HFF-Myc (cell line): ENCODE measurements around the gene AKNA.

Experiments
- DNase-seq: peaks from one replicate; pipeline ENCODE4 v3.0.0-alpha.2; 2011; ENCODE audit warnings: low read depth; ENCODE audit errors: extremely low read depth
- H3K4me3 ChIP-seq: replicated peaks from 2 replicates; pipeline ENCODE4 v1.5.1; 2011; ENCODE audit warnings: low read depth, mild to moderate bottlenecking, control low read depth, low read length
- TF ChIP-seq, protein P1 (sequence below): IDR thresholded peaks from 2 replicates; pipeline ENCODE4 v1.5.1; 2012; ENCODE audit warnings: mild to moderate bottlenecking, low read depth, low read length, control low read depth; ENCODE audit errors: missing control alignments

Gene AKNA

DNA sequence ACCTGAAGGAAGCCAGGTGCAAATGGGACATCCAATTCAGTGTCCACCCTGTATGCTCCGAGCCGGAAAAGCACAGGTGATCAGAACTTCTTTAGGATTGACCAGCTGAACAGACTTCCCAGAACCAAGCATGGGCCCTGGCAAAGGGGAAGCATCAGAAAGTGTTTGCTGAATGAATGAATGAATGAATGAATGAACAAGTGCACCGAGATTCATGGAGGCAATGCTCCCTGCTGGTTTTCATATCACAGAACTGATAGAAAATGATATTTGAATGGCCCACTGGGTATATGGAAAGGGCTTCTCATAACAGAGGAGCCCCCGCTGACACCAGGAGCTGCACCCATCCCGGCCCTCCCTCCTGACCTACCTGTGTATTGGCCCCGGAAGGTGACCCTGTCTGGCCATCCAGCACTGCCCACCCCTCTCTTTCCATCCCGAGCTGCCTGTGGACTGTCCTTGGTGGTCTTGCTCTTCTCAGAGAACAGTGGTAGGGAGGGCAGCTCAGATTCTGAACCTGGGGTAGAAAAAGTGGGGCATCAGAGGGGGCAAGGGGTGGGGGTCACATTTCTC is 42.2 kb downstream of the AKNA start:
- H3K4me3 ChIP-seq: no peak overlapping the region
- TF ChIP-seq, protein P1, sequence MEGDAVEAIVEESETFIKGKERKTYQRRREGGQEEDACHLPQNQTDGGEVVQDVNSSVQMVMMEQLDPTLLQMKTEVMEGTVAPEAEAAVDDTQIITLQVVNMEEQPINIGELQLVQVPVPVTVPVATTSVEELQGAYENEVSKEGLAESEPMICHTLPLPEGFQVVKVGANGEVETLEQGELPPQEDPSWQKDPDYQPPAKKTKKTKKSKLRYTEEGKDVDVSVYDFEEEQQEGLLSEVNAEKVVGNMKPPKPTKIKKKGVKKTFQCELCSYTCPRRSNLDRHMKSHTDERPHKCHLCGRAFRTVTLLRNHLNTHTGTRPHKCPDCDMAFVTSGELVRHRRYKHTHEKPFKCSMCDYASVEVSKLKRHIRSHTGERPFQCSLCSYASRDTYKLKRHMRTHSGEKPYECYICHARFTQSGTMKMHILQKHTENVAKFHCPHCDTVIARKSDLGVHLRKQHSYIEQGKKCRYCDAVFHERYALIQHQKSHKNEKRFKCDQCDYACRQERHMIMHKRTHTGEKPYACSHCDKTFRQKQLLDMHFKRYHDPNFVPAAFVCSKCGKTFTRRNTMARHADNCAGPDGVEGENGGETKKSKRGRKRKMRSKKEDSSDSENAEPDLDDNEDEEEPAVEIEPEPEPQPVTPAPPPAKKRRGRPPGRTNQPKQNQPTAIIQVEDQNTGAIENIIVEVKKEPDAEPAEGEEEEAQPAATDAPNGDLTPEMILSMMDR: no peak
- no peak for DNase-seq

GRCh38 chr9:114344692-114345091 is 43.1 kb downstream of the AKNA start:
- H3K4me3 ChIP-seq: no peak overlapping the region
- TF ChIP-seq, protein P1: no peak
- no peak for DNase-seq

DNA sequence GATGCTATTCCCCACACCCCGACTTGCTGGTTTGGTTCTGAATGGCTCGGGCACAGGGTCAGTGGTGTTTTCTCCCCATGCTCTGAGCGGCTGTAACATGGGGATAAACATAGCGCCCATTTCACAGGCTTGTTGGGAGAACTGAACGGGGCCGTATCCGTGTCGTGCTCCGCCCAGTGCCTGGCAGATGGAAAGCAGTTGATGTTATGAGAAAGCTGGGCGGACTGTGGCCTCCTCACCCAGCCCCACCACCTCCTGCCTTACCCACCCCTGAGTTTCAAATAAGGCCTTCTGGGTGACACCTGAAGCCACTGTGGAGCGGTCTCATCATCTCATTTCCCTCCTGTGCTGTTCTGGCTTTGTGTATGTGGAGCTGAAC is 43.6 kb downstream of the AKNA start:
- TF ChIP-seq, protein P1: no peak
- no peak overlapping the region for H3K4me3 ChIP-seq
- DNase-seq: no peak

DNA sequence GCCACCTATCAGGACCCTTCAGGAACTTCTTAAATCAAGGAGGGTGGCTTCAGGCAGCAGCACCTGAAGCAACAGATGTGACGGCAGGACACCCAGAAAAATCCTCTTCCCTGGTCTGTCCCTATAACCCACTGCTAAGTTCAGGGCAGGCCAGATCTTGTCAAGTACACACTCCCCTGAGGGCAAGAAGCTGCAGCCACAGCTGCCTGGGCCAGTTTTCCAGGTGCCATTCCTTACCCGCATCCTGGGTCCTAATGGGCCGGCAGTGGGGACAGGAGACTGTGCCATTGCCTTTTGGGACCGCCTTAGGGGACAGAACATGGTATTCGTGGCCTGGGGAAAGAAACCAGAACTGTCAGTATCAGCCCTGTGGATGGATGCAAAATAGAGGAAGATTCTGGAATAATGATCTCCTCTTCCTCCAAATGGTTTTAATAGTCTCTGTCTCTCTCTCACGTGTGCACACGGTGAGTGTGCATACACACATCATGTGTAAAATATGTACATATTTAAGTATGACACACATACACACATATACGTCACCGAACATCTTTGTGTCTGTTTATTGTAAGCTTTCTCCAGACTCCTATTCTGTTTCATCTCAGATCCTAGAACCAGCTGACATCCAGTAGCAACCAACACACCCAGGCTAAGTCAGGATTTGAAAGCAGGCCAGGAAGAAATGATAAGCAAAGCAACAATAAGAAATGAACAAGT is 44.2 kb downstream of the AKNA start:
- DNase-seq: no peak
- H3K4me3 ChIP-seq: no peak overlapping the region
- TF ChIP-seq, protein P1: no peak

GRCh38 chr9:114342755-114343440 is 44.9 kb downstream of the AKNA start:
- no peak for DNase-seq
- TF ChIP-seq, protein P1: no peak
- no peak overlapping the region for H3K4me3 ChIP-seq

GRCh38 chr9:114341991-114342390 is 45.8 kb downstream of the AKNA start:
- TF ChIP-seq, protein P1: no peak
- no peak overlapping the region for H3K4me3 ChIP-seq
- DNase-seq: no peak
